ENCODE measurements around the gene MB21D2.

- TF ChIP-seq CTCF (IDR thresholded peaks at IDR 0.05) (no peak), EP300 (IDR thresholded peaks at IDR 0.05) (no peak), POLR2A (IDR thresholded peaks at IDR 0.05) (no peak)
Measured at GRCh38 chr3:192889679-192890078, 28.0 kb downstream of the MB21D2 start.
